ENCODE measurements around the gene LAMP2. TPM values are rescaled to one million over a fixed set of nuclear protein-coding genes. Genes with fewer than 3 reads are reported as not detected.
A peak's percentile ranks its signal among the peaks of the same experiment; 100 is the strongest.

The LAMP2 gene
- total and polyA plus RNA-seq, 2 donors (not counting 3 experiments of a cell fraction or from before 2014, with no cell fraction given), result 108 to 135 TPM

DNA sequence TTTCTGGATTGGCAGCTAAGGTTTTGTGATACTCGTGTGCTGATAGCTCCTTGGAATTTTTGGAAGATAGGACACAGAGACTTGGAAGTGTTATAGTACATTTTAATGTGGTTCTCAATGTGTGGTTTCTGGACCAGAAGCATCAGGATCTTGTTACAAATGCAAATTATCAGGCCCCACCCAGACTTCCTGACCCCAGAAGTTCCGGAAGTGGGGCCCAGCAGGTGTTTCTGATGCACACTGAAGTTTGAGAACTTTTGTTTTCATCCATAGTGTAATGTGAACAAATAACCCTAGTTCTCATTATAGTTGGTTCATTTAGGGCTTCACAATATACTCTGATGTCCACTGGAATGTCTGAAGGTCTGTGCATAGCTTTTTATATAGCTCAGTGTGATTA lies 49.6 kb downstream of the LAMP2 start:
- dilution Hi-C loops (cut with MboI; ENCODE audit: extremely low pct_ligation_motif_present, low sequenced_read_pairs), result no loop called here
- no TSS peak for BruUV-seq (replicated peaks)
- CTCF ChIA-PET, result no interaction called here

More for the DNA sequence above, 49.6 kb downstream of the LAMP2 start:
- no peak overlapping the region for H2AFZ ChIP-seq (ENCODE audit: low read depth, low read length)
- no peaks in the 10 kb centered on the region for H3K9me3 ChIP-seq (replicated peaks; ENCODE audit: control insufficient read depth, insufficient read depth, low read length)
- H4K20me1 ChIP-seq (replicated peaks; ENCODE audit: control insufficient read depth, extremely low read depth, insufficient read depth, low read length), result no peaks in the 10 kb centered on the region
- H3K27me3 ChIP-seq (ENCODE audit: control insufficient read depth in 2 of 2, insufficient read depth in 2 of 2, low read length in 2 of 2), result no peaks in the 10 kb centered on the region
- no peak overlapping the region for H3K27ac ChIP-seq (ENCODE audit: insufficient read depth, low read depth, low read length)
- H3K9ac ChIP-seq (replicated peaks; ENCODE audit: extremely low read depth, insufficient read depth, low read length), result no peak overlapping the region
- intact Hi-C loops (cut with micrococcal nuclease), result no loop called here
- POLR2A ChIA-PET, result interaction anchor here (0.5 kb wide), 1 partner anchor 49 kb away, joined by 3 read pairs; the partner anchor contains the start of gene LAMP2
- peak; percentile 4 for FAIRE-seq
- H3K36me3 ChIP-seq (ENCODE audit: control insufficient read depth in 2 of 2, extremely low read depth in 1 of 2, insufficient read depth in 2 of 2, low read length in 2 of 2), result no peaks in the 10 kb centered on the region
- H3K79me2 ChIP-seq (ENCODE audit: control insufficient read depth, insufficient read depth, low read length), result no peaks in the 10 kb centered on the region
- TF ChIP-seq FOS (IDR thresholded peaks at IDR 0.05; ENCODE audit: borderline replicate concordance, insufficient read depth, low read length) (no peak), MYC (IDR thresholded peaks at IDR 0.05; ENCODE audit: low read depth, low read length) (no peak), POLR2A (IDR thresholded peaks at IDR 0.05; ENCODE audit: low read depth, low read length) (no peak), JUN (IDR thresholded peaks at IDR 0.05; ENCODE audit: borderline replicate concordance, insufficient read depth, insufficient read length, low read depth) (no peak), GATA2 (IDR thresholded peaks at IDR 0.05; ENCODE audit: insufficient read depth, insufficient read length, low read depth, low read length) (no peak), EZH2 (IDR thresholded peaks at IDR 0.05; ENCODE audit: borderline replicate concordance, low read depth, low read length, severe bottlenecking) (no peak), POLR2AphosphoS5 (IDR thresholded peaks at IDR 0.05; ENCODE audit: insufficient read depth, low read depth, low read length) (no peak)
- TF ChIP-seq, protein P1, sequence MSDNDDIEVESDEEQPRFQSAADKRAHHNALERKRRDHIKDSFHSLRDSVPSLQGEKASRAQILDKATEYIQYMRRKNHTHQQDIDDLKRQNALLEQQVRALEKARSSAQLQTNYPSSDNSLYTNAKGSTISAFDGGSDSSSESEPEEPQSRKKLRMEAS (IDR thresholded peaks at IDR 0.05; ENCODE audit: insufficient read depth, insufficient read length), result no peak
- TF ChIP-seq, protein P2, sequence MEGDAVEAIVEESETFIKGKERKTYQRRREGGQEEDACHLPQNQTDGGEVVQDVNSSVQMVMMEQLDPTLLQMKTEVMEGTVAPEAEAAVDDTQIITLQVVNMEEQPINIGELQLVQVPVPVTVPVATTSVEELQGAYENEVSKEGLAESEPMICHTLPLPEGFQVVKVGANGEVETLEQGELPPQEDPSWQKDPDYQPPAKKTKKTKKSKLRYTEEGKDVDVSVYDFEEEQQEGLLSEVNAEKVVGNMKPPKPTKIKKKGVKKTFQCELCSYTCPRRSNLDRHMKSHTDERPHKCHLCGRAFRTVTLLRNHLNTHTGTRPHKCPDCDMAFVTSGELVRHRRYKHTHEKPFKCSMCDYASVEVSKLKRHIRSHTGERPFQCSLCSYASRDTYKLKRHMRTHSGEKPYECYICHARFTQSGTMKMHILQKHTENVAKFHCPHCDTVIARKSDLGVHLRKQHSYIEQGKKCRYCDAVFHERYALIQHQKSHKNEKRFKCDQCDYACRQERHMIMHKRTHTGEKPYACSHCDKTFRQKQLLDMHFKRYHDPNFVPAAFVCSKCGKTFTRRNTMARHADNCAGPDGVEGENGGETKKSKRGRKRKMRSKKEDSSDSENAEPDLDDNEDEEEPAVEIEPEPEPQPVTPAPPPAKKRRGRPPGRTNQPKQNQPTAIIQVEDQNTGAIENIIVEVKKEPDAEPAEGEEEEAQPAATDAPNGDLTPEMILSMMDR (IDR thresholded peaks at IDR 0.05; ENCODE audit: extremely low read depth in 1 of 2, insufficient read depth in 1 of 2, low read depth in 1 of 2, low read length in 2 of 2), result no peak
- H3K4me1 ChIP-seq (ENCODE audit: control insufficient read depth, extremely low read depth, insufficient read depth, low read length), result no peaks in the 10 kb centered on the region
- no peak overlapping the region for H3K4me3 ChIP-seq (replicated peaks in 1 of 3; ENCODE audit: insufficient read depth in 1 of 3, low read depth in 1 of 3, low read length in 3 of 3)
- H3K9me1 ChIP-seq (replicated peaks; ENCODE audit: control insufficient read depth, extremely low read depth, insufficient read depth, low read length), result no peaks in the 10 kb centered on the region
- H3K4me2 ChIP-seq (ENCODE audit: insufficient read depth, low read length), result no peak overlapping the region
- no peak for DNase-seq (ENCODE audit: low read depth, low spot score)

Data from endothelial cell of umbilical vein (primary cell).